Sigmoid colon (tissue), 4 donors: ENCODE data around the gene ARHGAP28.

Experiments used
- EP300 ChIP-seq, 4 donors: sonication (generic); formaldehyde crosslinking; IDR thresholded peaks; one replicate each; pipeline ENCODE4 v1.6.1; 2017; ENCODE audit warnings: antibody characterized with exemption in 4 of 4
- POLR2A ChIP-seq, 2 donors: fragments of 450-650 bp; IDR thresholded peaks; one replicate each; pipeline ENCODE4 v1.6.1; 2016; ENCODE audit warnings: antibody characterized with exemption in 2 of 2, mild to moderate bottlenecking in 2 of 2, moderate library complexity in 2 of 2
- POLR2AphosphoS5 ChIP-seq, 4 donors: sonication (generic); formaldehyde crosslinking; IDR thresholded peaks; one replicate each; pipeline ENCODE4 v1.6.1; 2017; ENCODE audit warnings: antibody characterized with exemption in 4 of 4
- TF ChIP-seq, protein P1 (sequence below), 4 experiments: fragments of 450-650 bp in 3 of 4; fragments of 200-600 bp in 1 of 4; IDR thresholded peaks; one replicate each; pipeline ENCODE4 v1.5.1; 2016 to 2019; ENCODE audit warnings: antibody characterized with exemption in 4 of 4, mild to moderate bottlenecking in 3 of 4, moderate library complexity in 2 of 4

- TF ChIP-seq, protein P1, sequence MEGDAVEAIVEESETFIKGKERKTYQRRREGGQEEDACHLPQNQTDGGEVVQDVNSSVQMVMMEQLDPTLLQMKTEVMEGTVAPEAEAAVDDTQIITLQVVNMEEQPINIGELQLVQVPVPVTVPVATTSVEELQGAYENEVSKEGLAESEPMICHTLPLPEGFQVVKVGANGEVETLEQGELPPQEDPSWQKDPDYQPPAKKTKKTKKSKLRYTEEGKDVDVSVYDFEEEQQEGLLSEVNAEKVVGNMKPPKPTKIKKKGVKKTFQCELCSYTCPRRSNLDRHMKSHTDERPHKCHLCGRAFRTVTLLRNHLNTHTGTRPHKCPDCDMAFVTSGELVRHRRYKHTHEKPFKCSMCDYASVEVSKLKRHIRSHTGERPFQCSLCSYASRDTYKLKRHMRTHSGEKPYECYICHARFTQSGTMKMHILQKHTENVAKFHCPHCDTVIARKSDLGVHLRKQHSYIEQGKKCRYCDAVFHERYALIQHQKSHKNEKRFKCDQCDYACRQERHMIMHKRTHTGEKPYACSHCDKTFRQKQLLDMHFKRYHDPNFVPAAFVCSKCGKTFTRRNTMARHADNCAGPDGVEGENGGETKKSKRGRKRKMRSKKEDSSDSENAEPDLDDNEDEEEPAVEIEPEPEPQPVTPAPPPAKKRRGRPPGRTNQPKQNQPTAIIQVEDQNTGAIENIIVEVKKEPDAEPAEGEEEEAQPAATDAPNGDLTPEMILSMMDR (IDR thresholded peaks at IDR 0.05), result no peak
- TF ChIP-seq POLR2A (IDR thresholded peaks at IDR 0.05) (no peak), POLR2AphosphoS5 (IDR thresholded peaks at IDR 0.05) (no peak), EP300 (IDR thresholded peaks at IDR 0.05) (no peak)
Observed at GRCh38 chr18:6732952-6733351, 3.4 kb downstream of the ARHGAP28 start.
